Ovary (tissue), 3 donors: ENCODE data around the gene NOBOX.

Experiments used
- EP300 ChIP-seq: sonication (generic); formaldehyde crosslinking; IDR thresholded peaks from one replicate; pipeline ENCODE4 v1.6.1; 2017; ENCODE audit warnings: antibody characterized with exemption
- POLR2A ChIP-seq: fragments of 450-650 bp; IDR thresholded peaks from one replicate; pipeline ENCODE4 v1.6.1; 2017; ENCODE audit warnings: antibody characterized with exemption, mild to moderate bottlenecking, moderate library complexity
- TF ChIP-seq, protein P1 (sequence below), 3 donors: fragments of 450-650 bp in 2 of 3; fragments of 200-600 bp in 1 of 3; IDR thresholded peaks; one replicate each; pipeline versions ENCODE4 v1.5.1 to v1.8.0; 2016 to 2022; ENCODE audit warnings: antibody characterized with exemption in 3 of 3, mild to moderate bottlenecking in 1 of 3
- donor health status: DM: no; HTN: no; CAD: no.

DNA sequence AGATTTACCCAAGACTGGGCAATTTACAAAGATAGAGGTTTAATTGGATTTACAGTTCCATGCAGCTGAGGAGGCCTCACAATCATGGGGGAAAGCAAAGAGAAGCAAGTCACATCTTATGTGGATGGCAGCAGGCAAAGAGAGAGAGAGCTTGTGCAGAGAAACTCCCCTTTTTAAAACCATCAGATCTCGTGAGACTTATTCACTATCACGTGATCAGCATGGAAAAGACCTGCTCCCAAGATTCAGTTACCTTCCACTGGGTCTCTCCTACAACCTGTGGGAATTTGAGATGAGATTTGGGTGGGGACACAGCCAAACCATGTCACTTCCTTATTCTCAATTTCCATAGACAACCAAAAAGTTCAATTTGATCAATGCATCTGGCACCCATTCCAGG, 24.9 kb upstream of the NOBOX start:
- TF ChIP-seq, protein P1, sequence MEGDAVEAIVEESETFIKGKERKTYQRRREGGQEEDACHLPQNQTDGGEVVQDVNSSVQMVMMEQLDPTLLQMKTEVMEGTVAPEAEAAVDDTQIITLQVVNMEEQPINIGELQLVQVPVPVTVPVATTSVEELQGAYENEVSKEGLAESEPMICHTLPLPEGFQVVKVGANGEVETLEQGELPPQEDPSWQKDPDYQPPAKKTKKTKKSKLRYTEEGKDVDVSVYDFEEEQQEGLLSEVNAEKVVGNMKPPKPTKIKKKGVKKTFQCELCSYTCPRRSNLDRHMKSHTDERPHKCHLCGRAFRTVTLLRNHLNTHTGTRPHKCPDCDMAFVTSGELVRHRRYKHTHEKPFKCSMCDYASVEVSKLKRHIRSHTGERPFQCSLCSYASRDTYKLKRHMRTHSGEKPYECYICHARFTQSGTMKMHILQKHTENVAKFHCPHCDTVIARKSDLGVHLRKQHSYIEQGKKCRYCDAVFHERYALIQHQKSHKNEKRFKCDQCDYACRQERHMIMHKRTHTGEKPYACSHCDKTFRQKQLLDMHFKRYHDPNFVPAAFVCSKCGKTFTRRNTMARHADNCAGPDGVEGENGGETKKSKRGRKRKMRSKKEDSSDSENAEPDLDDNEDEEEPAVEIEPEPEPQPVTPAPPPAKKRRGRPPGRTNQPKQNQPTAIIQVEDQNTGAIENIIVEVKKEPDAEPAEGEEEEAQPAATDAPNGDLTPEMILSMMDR (IDR thresholded peaks at IDR 0.05) = no peak
- no peak for TF ChIP-seq POLR2A
- TF ChIP-seq EP300 = no peak
